HFF-Myc (cell line): ENCODE measurements around the gene KLF9.
A peak's percentile ranks its signal among the peaks of the same experiment; 100 is the strongest.

Experiments used
- DNase-seq: peaks from one replicate; pipeline ENCODE4 v3.0.0-alpha.2; 2011; ENCODE audit warnings: low read depth; ENCODE audit errors: extremely low read depth
- H3K4me3 ChIP-seq: replicated peaks from 2 replicates; pipeline ENCODE4 v1.5.1; 2011; ENCODE audit warnings: low read depth, mild to moderate bottlenecking, control low read depth, low read length
- CTCF ChIP-seq: IDR thresholded peaks from 2 replicates; pipeline ENCODE4 v1.5.1; 2012; ENCODE audit warnings: mild to moderate bottlenecking, low read depth, low read length, control low read depth; ENCODE audit errors: missing control alignments

The KLF9 gene

GRCh38 chr9:70413799-70414775, at the start of gene KLF9:
TSS of gene KLF9 (minus strand) at chr9:70414657. CDS start at chr9:70413363, 1,294 bp downstream.
- TF ChIP-seq CTCF, result no peak
- peak within 1 kb of the TSS; percentile 77 for H3K4me3 ChIP-seq
- peak; percentile 92 for DNase-seq

- no peak overlapping the region for H3K4me3 ChIP-seq
- no peak for TF ChIP-seq CTCF
Observed at GRCh38 chr9:70463877-70464276, 49.4 kb upstream of the KLF9 start.

GRCh38 chr9:70462300-70462699, 47.8 kb upstream of the KLF9 start:
- no peak for DNase-seq
- TF ChIP-seq CTCF, result no peak
- H3K4me3 ChIP-seq, result no peak overlapping the region

More at GRCh38 chr9:70463877-70464276, 49.4 kb upstream of the KLF9 start:
- no peak for DNase-seq

GRCh38 chr9:70457235-70457634, 42.8 kb upstream of the KLF9 start:
- DNase-seq, result no peak
- no peak overlapping the region for H3K4me3 ChIP-seq
- TF ChIP-seq CTCF, result no peak

GRCh38 chr9:70455993-70456704, 41.7 kb upstream of the KLF9 start:
- DNase-seq, result no peak
- no peak for TF ChIP-seq CTCF
- no peak overlapping the region for H3K4me3 ChIP-seq

GRCh38 chr9:70452365-70452764, 37.9 kb upstream of the KLF9 start:
- no peak for TF ChIP-seq CTCF
- H3K4me3 ChIP-seq, result no peak overlapping the region
- DNase-seq, result no peak
